GM18526 (cell line): ENCODE data around the gene EIF3F.

Source experiments
- POLR2A ChIP-seq: IDR thresholded peaks from 3 replicates; pipeline ENCODE4 v1.6.1; 2011; ENCODE audit not compliant: insufficient read length; ENCODE audit errors: extremely low read depth

The EIF3F gene

DNA sequence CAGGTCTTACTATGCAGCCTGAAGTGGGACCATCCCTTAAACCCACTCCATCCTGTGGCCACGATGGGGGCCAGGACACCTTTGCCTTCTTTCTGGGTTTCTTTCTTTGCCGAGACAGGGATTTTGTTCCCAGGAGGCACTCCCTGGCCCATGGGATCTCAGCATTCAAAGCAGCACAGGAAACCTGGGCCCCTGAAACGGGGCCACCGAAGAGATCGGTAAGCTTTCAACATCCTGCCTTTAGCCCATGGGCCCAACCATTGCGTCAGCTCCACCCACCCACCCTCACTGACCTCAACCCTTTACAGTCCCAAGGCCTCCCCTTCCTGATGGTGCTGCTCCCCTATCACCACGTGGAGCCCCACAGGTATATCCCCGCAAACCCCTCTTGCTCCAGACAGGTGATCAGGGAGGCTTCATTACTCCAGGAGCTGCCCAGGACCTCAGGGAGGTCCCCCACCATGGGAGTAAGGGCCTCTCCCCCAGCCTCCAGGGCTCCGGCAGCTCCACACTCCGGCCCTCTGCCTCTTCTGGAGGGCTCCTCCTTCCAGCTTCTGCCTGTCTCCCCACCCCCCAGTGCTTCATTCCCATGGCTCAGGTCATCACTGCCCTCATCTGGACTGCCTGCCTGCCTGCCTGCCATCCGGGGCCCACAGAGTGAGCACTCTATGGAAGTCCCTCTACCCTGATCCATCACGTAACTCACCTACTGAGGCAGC is 51.8 kb downstream of the EIF3F start:
- no peak for TF ChIP-seq POLR2A

DNA sequence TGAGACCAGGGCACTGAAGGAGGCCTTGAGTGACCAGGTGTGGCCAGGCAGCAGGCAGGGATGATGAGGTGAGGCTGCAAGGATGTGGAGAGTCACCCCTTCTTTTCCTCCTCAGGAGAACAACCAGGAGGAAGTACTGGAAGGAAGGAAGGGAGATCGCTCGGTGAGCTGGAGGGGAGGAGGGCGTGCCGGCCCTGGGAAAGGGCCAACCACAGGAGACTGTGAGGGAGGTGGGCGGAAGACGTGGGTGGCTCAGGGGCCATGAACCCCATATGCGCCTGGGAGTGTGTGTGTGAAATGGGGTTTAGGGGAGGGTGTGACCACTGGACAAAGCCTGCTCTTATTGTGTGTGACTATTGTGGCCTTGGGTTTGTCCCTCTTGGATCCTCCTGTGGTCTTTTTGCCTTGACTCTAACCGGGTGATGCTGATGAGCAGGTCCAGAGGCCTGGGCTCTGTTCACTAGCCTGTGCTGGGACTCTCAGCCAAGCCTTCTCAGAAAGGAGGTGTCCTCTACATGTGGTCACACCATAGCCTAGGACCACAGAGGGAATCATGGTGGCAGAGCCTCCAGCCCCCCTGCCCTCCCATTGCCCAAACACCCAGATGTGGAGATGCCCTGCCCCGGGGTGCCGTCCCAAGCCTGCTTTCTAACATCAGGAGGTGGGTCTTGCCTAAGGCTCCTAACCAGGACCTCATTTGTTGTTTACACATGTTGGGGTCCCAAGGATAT is 52.6 kb downstream of the EIF3F start:
- no peak for TF ChIP-seq POLR2A

DNA sequence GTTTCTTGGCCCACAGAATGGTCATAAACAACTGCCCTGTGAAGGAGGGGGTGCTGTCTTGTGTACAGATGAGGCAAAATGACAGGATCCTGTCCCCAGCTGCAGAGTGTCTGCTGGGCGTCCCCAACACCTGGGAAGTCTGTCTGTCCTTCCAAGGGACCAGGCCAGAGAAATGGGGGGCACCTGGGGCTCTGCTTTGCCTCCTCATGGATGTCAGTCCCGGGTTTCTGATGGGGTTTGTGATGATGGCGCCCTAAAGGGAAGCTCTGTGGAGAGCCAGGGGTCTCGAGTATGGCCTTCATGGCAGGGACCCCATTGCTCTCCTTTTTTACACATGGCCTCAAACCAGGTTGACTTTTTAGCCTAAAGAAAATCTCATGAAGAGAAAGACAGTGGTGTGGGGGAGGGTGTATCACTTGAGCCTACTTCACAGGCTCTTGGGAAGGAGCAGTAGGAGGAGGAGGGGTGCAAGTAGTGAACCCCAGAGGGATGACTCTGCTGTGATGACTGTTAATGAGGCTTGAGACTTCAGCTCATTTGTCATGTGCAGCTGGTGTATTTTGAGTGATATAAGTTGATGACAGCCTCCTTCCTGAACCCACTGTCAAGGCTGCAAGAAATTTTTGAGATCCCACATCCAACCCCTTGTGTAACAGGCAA is 53.3 kb downstream of the EIF3F start:
- TF ChIP-seq POLR2A, result no peak

DNA sequence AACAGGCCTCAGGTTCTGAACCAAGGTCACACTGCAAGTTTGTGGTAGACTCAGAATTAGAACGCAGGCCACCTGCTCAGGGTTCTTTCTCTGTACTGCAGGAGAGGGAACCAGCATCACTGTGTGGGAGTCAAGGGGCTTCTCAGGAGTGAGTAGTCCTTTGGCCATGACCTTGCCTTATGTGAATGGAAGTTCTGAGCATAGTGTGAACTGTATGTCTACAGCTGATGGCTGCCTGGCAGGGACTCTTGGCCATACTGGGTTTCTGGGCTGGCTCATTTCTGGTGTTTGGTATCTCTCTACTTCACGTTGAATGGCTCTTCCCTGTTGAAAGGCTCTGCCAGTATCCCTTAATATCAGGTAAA is 53.8 kb downstream of the EIF3F start:
- TF ChIP-seq POLR2A, result no peak

DNA sequence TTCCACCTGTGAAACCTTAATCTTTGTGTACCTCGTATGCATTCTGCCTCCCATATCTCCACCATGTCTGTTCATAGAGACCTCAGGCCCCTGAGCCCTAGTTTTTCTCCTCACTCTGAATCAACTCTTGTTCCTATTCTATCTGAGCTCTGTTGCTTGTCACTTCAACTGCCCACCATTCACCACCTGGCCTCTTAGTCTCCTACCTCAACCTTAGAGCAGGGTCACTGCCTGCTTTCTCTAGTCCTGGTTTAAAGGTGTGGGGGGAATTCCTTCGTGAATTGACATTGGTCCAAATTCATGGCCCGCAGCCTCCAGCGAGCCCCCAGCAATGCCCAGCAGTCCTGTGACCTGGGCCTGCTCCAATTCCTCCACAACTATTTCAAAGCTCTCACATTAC is 54.4 kb downstream of the EIF3F start:
- TF ChIP-seq POLR2A, result no peak

- TF ChIP-seq POLR2A, result no peak
Observed at GRCh38 chr11:8043756-8044155, 56.6 kb downstream of the EIF3F start.

GRCh38 chr11:8045839-8046238 is 58.7 kb downstream of the EIF3F start:
- no peak for TF ChIP-seq POLR2A

- no peak for TF ChIP-seq POLR2A
Observed at GRCh38 chr11:8047382-8047781, 60.2 kb downstream of the EIF3F start.

DNA sequence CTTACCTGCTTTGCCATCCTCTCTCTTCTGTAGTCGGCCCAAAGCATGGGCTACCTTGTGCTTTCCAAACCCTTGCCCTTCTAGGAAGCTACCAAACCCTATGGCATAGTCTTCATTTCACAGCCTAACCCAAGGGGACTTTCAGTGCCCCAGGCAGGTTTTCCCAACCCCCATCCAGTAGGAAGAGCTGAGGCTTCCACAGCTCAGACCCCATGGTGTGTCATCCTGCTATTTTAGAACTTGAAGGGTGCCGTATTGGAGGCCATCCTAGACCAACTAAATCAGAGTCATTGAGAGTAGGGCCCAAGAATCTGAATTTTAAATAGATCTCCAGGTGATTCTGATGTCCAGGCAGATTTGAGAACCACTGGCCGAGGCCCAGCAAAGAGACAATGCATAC is 61.9 kb downstream of the EIF3F start:
- TF ChIP-seq POLR2A, result no peak
